H9 (cell line): Measurements from ENCODE around the gene PPL. TPM values are rescaled to one million over a fixed set of nuclear protein-coding genes. Genes with fewer than 3 reads are reported as not detected.

Experiments
- DNase-seq: peaks from one replicate; pipeline ENCODE4 v3.0.0-alpha.2; 2017
- H2AFZ ChIP-seq: one replicate; pipeline ENCODE4 v1.6.1; 2013; ENCODE audit warnings: mild to moderate bottlenecking, low read length, control low read depth, moderate library complexity
- H2AK5ac ChIP-seq: 2 replicates; pipeline ENCODE4 v1.6.1; 2013; ENCODE audit warnings: low read length, control low read depth, mixed read lengths; ENCODE audit not compliant: insufficient read length
- H2BK120ac ChIP-seq: one replicate; pipeline ENCODE4 v1.6.1; 2013; ENCODE audit warnings: low read depth, mild to moderate bottlenecking, low read length, control low read depth, inconsistent platforms; ENCODE audit not compliant: poor library complexity, severe bottlenecking
- H2BK12ac ChIP-seq: 2 replicates; pipeline ENCODE4 v1.6.1; 2013; ENCODE audit warnings: low read length, control low read depth, mixed read lengths, low read depth; ENCODE audit not compliant: insufficient read length
- H2BK15ac ChIP-seq: 2 replicates; pipeline ENCODE4 v1.6.1; 2013; ENCODE audit warnings: low read depth, low read length, control low read depth
- H2BK20ac ChIP-seq: one replicate; pipeline ENCODE4 v1.6.1; 2013; ENCODE audit warnings: low read depth, mild to moderate bottlenecking, low read length, control low read depth, inconsistent platforms; ENCODE audit not compliant: poor library complexity, severe bottlenecking
- H2BK5ac ChIP-seq: 2 replicates; pipeline ENCODE4 v1.6.1; 2013; ENCODE audit warnings: low read length, control low read depth, mixed read lengths; ENCODE audit not compliant: insufficient read length
- H3K14ac ChIP-seq: 2 replicates; pipeline ENCODE4 v1.6.1; 2013; ENCODE audit warnings: low read length, control low read depth; ENCODE audit not compliant: insufficient read depth
- H3K18ac ChIP-seq: 2 replicates; pipeline ENCODE4 v1.6.1; 2013; ENCODE audit warnings: low read depth, mild to moderate bottlenecking, mixed read lengths, low read length, control low read depth; ENCODE audit not compliant: insufficient read length
- H3K23ac ChIP-seq: 2 replicates; pipeline ENCODE4 v1.6.1; 2013; ENCODE audit warnings: low read length, control low read depth, mixed read lengths, low read depth; ENCODE audit not compliant: insufficient read length
- H3K23me2 ChIP-seq: 2 replicates; pipeline ENCODE4 v1.6.1; 2013; ENCODE audit warnings: low read depth, mild to moderate bottlenecking, mixed read lengths, low read length, control low read depth; ENCODE audit not compliant: insufficient read length, poor library complexity, severe bottlenecking
- H3K27ac ChIP-seq: 2 replicates; pipeline ENCODE4 v1.5.1; 2013; ENCODE audit warnings: low read length, control low read depth, mixed read lengths, low read depth; ENCODE audit not compliant: insufficient read length
- H3K27me3 ChIP-seq: 2 replicates; pipeline ENCODE4 v1.6.1; 2013; ENCODE audit warnings: low read length, control low read depth, inconsistent platforms; ENCODE audit not compliant: insufficient read depth
- H3K4ac ChIP-seq: 2 replicates; pipeline ENCODE4 v1.6.1; 2013; ENCODE audit warnings: low read depth, mild to moderate bottlenecking, control low read depth, inconsistent platforms, low read length, moderate library complexity
- H3K4me1 ChIP-seq: 2 replicates; pipeline ENCODE4 v1.6.1; 2013; ENCODE audit warnings: low read length, control low read depth, inconsistent platforms; ENCODE audit not compliant: insufficient read depth
- H3K4me2 ChIP-seq: 2 replicates; pipeline ENCODE4 v1.6.1; 2013; ENCODE audit warnings: low read length, control low read depth, mixed read lengths; ENCODE audit not compliant: insufficient read length, insufficient read depth
- H3K56ac ChIP-seq: 2 replicates; pipeline ENCODE4 v1.6.1; 2013; ENCODE audit warnings: low read depth, mild to moderate bottlenecking, mixed read lengths, low read length, control low read depth; ENCODE audit not compliant: insufficient read length
- H3K79me1 ChIP-seq: 2 replicates; pipeline ENCODE4 v1.6.1; 2013; ENCODE audit warnings: low read depth, mild to moderate bottlenecking, moderate library complexity, low read length, control low read depth, inconsistent platforms; ENCODE audit not compliant: insufficient read depth, poor library complexity, severe bottlenecking
- H3K79me2 ChIP-seq: 2 replicates; pipeline ENCODE4 v1.6.1; 2013; ENCODE audit warnings: low read length, control low read depth, inconsistent platforms; ENCODE audit not compliant: insufficient read depth
- H3K9ac ChIP-seq: 2 replicates; pipeline ENCODE4 v1.6.1; 2013; ENCODE audit warnings: low read length, control low read depth, mixed read lengths; ENCODE audit not compliant: insufficient read length; ENCODE audit errors: extremely low read depth
- H3K9me3 ChIP-seq: one replicate; pipeline ENCODE4 v1.6.1; 2013; ENCODE audit warnings: low read depth, low read length, inconsistent platforms; ENCODE audit not compliant: control insufficient read depth
- H3T11ph ChIP-seq: one replicate; pipeline ENCODE4 v1.6.1; 2013; ENCODE audit warnings: mild to moderate bottlenecking, low read length, control low read depth, inconsistent platforms
- H4K20me1 ChIP-seq: one replicate; pipeline ENCODE4 v1.6.1; 2013; ENCODE audit not compliant: control insufficient read depth, insufficient read length, insufficient read depth
- H4K5ac ChIP-seq: 2 replicates; pipeline ENCODE4 v1.6.1; 2013; ENCODE audit warnings: low read depth, mild to moderate bottlenecking, mixed read lengths, low read length, control low read depth; ENCODE audit not compliant: insufficient read length
- H4K8ac ChIP-seq: replicated peaks from 2 replicates; pipeline ENCODE4 v1.6.1; 2013; ENCODE audit warnings: low read length, control low read depth, mixed read lengths, low read depth; ENCODE audit not compliant: insufficient read length
- H4K91ac ChIP-seq: 2 replicates; pipeline ENCODE4 v1.6.1; 2013; ENCODE audit warnings: low read depth, mild to moderate bottlenecking, moderate library complexity, mixed read lengths, low read length, control low read depth; ENCODE audit not compliant: insufficient read length
- H3K27ac Mint-ChIP-seq, 3 experiments: 2 replicates in 2 of 3; 3 replicates in 1 of 3; pipeline ENCODE4 v1.8.0; 2020 to 2021; ENCODE audit warnings: mixed read lengths in 3 of 3, mild to moderate bottlenecking in 1 of 3, moderate library complexity in 1 of 3
- H3K27me3 Mint-ChIP-seq: 2 replicates; pipeline ENCODE4 v1.8.0; 2021; ENCODE audit warnings: low read depth, mild to moderate bottlenecking, moderate library complexity, mixed read lengths
- H3K36me3 Mint-ChIP-seq, 3 experiments: 2 replicates in 2 of 3; 3 replicates in 1 of 3; pipeline ENCODE4 v1.8.0; 2020 to 2021; ENCODE audit warnings: low read depth in 3 of 3, mixed read lengths in 3 of 3; ENCODE audit not compliant: insufficient read depth in 1 of 3
- H3K4me1 Mint-ChIP-seq, 2 experiments: 2 replicates each; pipeline ENCODE4 v1.8.0; 2020; ENCODE audit warnings: mixed read lengths in 2 of 2
- H3K4me3 Mint-ChIP-seq, 2 experiments: 2 replicates in 1 of 2; 3 replicates in 1 of 2; pipeline ENCODE4 v1.8.0; 2020 to 2021; ENCODE audit warnings: mild to moderate bottlenecking in 2 of 2, mixed read lengths in 2 of 2, moderate library complexity in 1 of 2
- H3K9me3 Mint-ChIP-seq, 2 experiments: 2 replicates in 1 of 2; 3 replicates in 1 of 2; pipeline ENCODE4 v1.8.0; 2020; ENCODE audit warnings: mild to moderate bottlenecking in 2 of 2, mixed read lengths in 2 of 2, moderate library complexity in 1 of 2
- WGBS: extraction: QIAGEN DNeasy Blood & Tissue Kit; methylation state at CpG from one replicate; pipeline ENCODE4 v1.1.7; 2013; ENCODE audit warnings: missing lambda C conversion rate, low lambda C conversion rate, mixed read lengths; ENCODE audit not compliant: insufficient read length; ENCODE audit errors: extremely low coverage; 5-methylcytosine and 5-hydroxymethylcytosine counted together
- total RNA-seq: library from RNA; stranded (reverse); gene quantifications from 2 replicates; pipeline ENCODE4 v1.2.1, GENCODE V29; 2021
- TF ChIP-seq, protein P1 (sequence below): fragments of 200-600 bp; sonication (generic); conservative IDR thresholded peaks from 3 replicates; pipeline ENCODE4 v1.8.0; 2021; ENCODE audit warnings: antibody characterized with exemption, mild to moderate bottlenecking

The PPL gene
- total RNA-seq, 1 experiment from 2014 or later: 29.2 TPM

DNA sequence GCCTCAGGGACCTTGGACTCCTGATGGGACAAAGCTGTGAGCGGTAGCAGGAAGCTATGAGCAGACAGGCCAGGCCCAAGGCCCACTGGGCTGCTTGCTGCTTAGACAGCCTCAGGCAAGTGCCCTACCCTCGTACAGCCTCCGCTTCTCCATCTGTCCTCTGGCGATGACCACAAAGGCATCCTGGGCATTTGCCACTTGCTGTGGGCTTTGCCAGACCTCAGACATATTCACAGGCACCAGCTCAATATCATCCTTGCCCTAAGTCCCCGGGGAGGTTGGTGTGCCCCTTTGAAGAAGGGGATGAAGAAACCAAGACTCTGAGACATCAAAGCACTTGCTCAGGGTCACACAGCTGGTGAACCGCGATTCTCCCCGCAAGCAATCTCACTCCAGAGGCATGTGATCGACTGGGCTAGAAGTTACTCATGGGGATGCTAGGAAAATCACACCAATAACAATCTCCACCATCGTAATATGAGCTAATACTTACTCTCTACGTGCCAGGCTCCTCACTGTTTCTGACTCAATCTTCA, 21.7 kb downstream of the PPL start:
- Histone ChIP-seq H2AFZ (no peak overlapping the region), H3K27ac (no peak overlapping the region), H4K20me1 (no peaks in the 10 kb centered on the region), H3K4me2 (no peak overlapping the region), H3K9me3 (no peaks in the 10 kb centered on the region), H3K4me1 (no peaks in the 10 kb centered on the region; the same call in 1 of the 2 replicates), H2BK5ac (no peak overlapping the region), H2BK120ac (no peak overlapping the region), H3K23ac (no peak overlapping the region), H4K8ac (no peak overlapping the region), H2BK20ac (no peak overlapping the region), H2BK12ac (no peak overlapping the region), H3K9ac (no peak overlapping the region), H4K91ac (no peak overlapping the region), H2BK15ac (no peak overlapping the region), H3K18ac (no peak overlapping the region), H3K79me2 (no peaks in the 10 kb centered on the region), H3K27me3 (no peaks in the 10 kb centered on the region), H3K14ac (no peak overlapping the region; the same call in 1 of the 2 replicates), H3K4ac (no peak overlapping the region), H3K56ac (no peak overlapping the region), H3K79me1 (no peaks in the 10 kb centered on the region), H2AK5ac (no peak overlapping the region), H4K5ac (no peak overlapping the region), H3K23me2 (no peaks in the 10 kb centered on the region), H3T11ph (no peak overlapping the region)
- no peak overlapping the region for H3K4me3 Mint-ChIP-seq
- WGBS: no CpG with 5 or more reads among the region's 11 CpGs
- no peaks in the 10 kb centered on the region; a peak in 1 of 7 replicates for H3K36me3 Mint-ChIP-seq
- no peak overlapping the region for H3K27ac Mint-ChIP-seq
- no peaks in the 10 kb centered on the region for H3K9me3 Mint-ChIP-seq
- peaks cover 13 to 16% of the 10 kb centered on the region in 2 experiments for H3K4me1 Mint-ChIP-seq
- DNase-seq: no peak
- H3K27me3 Mint-ChIP-seq: no peaks in the 10 kb centered on the region
- TF ChIP-seq, protein P1, sequence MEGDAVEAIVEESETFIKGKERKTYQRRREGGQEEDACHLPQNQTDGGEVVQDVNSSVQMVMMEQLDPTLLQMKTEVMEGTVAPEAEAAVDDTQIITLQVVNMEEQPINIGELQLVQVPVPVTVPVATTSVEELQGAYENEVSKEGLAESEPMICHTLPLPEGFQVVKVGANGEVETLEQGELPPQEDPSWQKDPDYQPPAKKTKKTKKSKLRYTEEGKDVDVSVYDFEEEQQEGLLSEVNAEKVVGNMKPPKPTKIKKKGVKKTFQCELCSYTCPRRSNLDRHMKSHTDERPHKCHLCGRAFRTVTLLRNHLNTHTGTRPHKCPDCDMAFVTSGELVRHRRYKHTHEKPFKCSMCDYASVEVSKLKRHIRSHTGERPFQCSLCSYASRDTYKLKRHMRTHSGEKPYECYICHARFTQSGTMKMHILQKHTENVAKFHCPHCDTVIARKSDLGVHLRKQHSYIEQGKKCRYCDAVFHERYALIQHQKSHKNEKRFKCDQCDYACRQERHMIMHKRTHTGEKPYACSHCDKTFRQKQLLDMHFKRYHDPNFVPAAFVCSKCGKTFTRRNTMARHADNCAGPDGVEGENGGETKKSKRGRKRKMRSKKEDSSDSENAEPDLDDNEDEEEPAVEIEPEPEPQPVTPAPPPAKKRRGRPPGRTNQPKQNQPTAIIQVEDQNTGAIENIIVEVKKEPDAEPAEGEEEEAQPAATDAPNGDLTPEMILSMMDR: no peak
